Neural progenitor cell (in vitro differentiated cells): ENCODE measurements around the gene MYLK. TPM values are rescaled to one million over a fixed set of nuclear protein-coding genes. Genes with fewer than 3 reads are reported as not detected.
"Not testable (repeated sequence)": the region's sequence is repeated elsewhere in the genome, so short reads cannot be mapped to it uniquely, and the experiment has no call there.

Source experiments
- DNase-seq: peaks from one replicate; pipeline ENCODE4 v3.0.0-alpha.2; 2016; ENCODE audit warnings: low spot score
- H2AFZ ChIP-seq: fragments of 200-600 bp; sonication (generic); replicated peaks from 2 replicates; pipeline ENCODE4 v1.6.1; 2016; ENCODE audit warnings: antibody characterized with exemption
- H3F3A ChIP-seq: fragments of 200-600 bp; sonication (generic); 2 replicates; pipeline ENCODE4 v1.6.1; 2016; ENCODE audit warnings: antibody characterized with exemption, low read depth
- H3K27ac ChIP-seq: fragments of 200-600 bp; sonication (generic); 2 replicates; pipeline ENCODE4 v1.5.1; 2016; ENCODE audit warnings: mild to moderate bottlenecking
- H3K27me3 ChIP-seq: fragments of 200-600 bp; sonication (generic); 2 replicates; pipeline ENCODE4 v1.6.1; 2016; ENCODE audit warnings: mild to moderate bottlenecking, moderate library complexity
- H3K36me3 ChIP-seq: fragments of 200-600 bp; sonication (generic); 2 replicates; pipeline ENCODE4 v1.5.1; 2016
- H3K4me1 ChIP-seq: fragments of 200-600 bp; sonication (generic); 2 replicates; pipeline ENCODE4 v1.6.1; 2016; ENCODE audit warnings: mixed run types
- H3K4me2 ChIP-seq: fragments of 200-600 bp; sonication (generic); 2 replicates; pipeline ENCODE4 v1.6.1; 2016
- H3K4me3 ChIP-seq: fragments of 200-600 bp; sonication (generic); 2 replicates; pipeline ENCODE4 v1.5.1; 2016
- H3K79me2 ChIP-seq: fragments of 200-600 bp; sonication (generic); 2 replicates; pipeline ENCODE4 v1.6.1; 2016; ENCODE audit warnings: low read depth
- H3K9ac ChIP-seq: fragments of 200-600 bp; sonication (generic); 2 replicates; pipeline ENCODE4 v1.6.1; 2016
- H3K9me3 ChIP-seq: fragments of 200-600 bp; sonication (generic); 2 replicates; pipeline ENCODE4 v1.5.1; 2016; ENCODE audit warnings: low read depth
- H4K20me1 ChIP-seq: fragments of 200-600 bp; sonication (generic); 2 replicates; pipeline ENCODE4 v1.6.1; 2016; ENCODE audit warnings: low read depth
- H3K27ac Mint-ChIP-seq: 3 replicates; pipeline ENCODE4 v1.8.0; 2021; ENCODE audit warnings: mixed read lengths
- H3K27me3 Mint-ChIP-seq: 2 replicates; pipeline ENCODE4 v1.8.0; 2022; ENCODE audit warnings: low read depth, mild to moderate bottlenecking, inconsistent platforms, moderate library complexity, mixed read lengths; ENCODE audit not compliant: insufficient read depth
- H3K36me3 Mint-ChIP-seq: 3 replicates; pipeline ENCODE4 v1.8.0; 2021; ENCODE audit warnings: mixed read lengths
- H3K4me1 Mint-ChIP-seq: 3 replicates; pipeline ENCODE4 v1.8.0; 2021; ENCODE audit warnings: mixed read lengths
- H3K4me3 Mint-ChIP-seq: 3 replicates; pipeline ENCODE4 v1.8.0; 2021; ENCODE audit warnings: mild to moderate bottlenecking, moderate library complexity, mixed read lengths
- H3K9me3 Mint-ChIP-seq: 3 replicates; pipeline ENCODE4 v1.8.0; 2020; ENCODE audit warnings: mixed read lengths
- EZH2 ChIP-seq: fragments of 200-600 bp; sonication (generic); IDR thresholded peaks from 2 replicates; pipeline ENCODE4 v1.6.1; 2017; ENCODE audit warnings: antibody characterized with exemption, mild to moderate bottlenecking, moderate library complexity
- EZH2phosphoT487 ChIP-seq: fragments of 200-600 bp; sonication (generic); IDR thresholded peaks from 2 replicates; pipeline ENCODE4 v1.6.1; 2017; ENCODE audit warnings: antibody characterized with exemption
- total RNA-seq: library from RNA; depleted of rRNA; stranded (reverse); fragments of >200 nt; gene quantifications from 2 replicates; pipeline ENCODE4 v1.2.3, GENCODE V29; 2015; ENCODE audit warnings: low replicate concordance
- TF ChIP-seq, protein P1 (sequence below): fragments of 200-600 bp; sonication (generic); IDR thresholded peaks from 2 replicates; pipeline ENCODE4 v1.5.1; 2017; ENCODE audit warnings: antibody characterized with exemption, mild to moderate bottlenecking

The MYLK gene
- total RNA-seq, 1 donor from 2014 or later, result 28.4 TPM

DNA sequence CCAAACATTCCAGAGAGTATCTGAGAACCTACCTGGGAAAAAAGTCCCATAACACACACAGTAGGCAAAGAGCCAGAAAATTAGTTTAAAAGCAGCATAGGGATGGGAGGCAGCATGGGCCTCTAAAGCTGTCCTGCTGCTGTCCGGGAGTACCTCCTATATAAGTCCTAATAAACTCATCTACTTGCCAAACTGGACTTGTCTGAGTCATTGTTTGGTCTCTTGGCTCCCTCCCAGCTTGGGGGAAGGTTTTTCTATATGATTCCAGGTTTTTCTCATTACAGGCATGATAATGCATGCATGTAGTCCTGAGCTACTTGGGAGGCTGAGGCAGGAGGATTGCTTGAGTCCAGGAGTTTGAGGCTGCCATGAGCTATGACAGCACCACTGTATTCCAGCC lies 281.8 kb downstream of the MYLK start:
- H2AFZ ChIP-seq, result no peak overlapping the region
- H3K4me1 ChIP-seq, result no peaks in the 10 kb centered on the region
- H3K79me2 ChIP-seq, result no peaks in the 10 kb centered on the region
- Mint-ChIP-seq H3K4me3 (no peak overlapping the region), H3K27ac (no peak overlapping the region), H3K27me3 (peaks cover 3% of the 10 kb centered on the region), H3K9me3 (no peaks in the 10 kb centered on the region), H3K4me1 (no peaks in the 10 kb centered on the region), H3K36me3 (peaks cover 19% of the 10 kb centered on the region)
- peaks cover 7% of the 10 kb centered on the region for H3F3A ChIP-seq
- no peak overlapping the region for H3K4me2 ChIP-seq
- H3K36me3 ChIP-seq, result no peaks in the 10 kb centered on the region
- no peaks in the 10 kb centered on the region for H3K27me3 ChIP-seq
- no peak overlapping the region for H3K9ac ChIP-seq
- peaks cover 23% of the 10 kb centered on the region for H4K20me1 ChIP-seq
- TF ChIP-seq EZH2 (no peak), EZH2phosphoT487 (no peak)
- TF ChIP-seq, protein P1, sequence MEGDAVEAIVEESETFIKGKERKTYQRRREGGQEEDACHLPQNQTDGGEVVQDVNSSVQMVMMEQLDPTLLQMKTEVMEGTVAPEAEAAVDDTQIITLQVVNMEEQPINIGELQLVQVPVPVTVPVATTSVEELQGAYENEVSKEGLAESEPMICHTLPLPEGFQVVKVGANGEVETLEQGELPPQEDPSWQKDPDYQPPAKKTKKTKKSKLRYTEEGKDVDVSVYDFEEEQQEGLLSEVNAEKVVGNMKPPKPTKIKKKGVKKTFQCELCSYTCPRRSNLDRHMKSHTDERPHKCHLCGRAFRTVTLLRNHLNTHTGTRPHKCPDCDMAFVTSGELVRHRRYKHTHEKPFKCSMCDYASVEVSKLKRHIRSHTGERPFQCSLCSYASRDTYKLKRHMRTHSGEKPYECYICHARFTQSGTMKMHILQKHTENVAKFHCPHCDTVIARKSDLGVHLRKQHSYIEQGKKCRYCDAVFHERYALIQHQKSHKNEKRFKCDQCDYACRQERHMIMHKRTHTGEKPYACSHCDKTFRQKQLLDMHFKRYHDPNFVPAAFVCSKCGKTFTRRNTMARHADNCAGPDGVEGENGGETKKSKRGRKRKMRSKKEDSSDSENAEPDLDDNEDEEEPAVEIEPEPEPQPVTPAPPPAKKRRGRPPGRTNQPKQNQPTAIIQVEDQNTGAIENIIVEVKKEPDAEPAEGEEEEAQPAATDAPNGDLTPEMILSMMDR, result no peak
- no peak for DNase-seq
- no peak overlapping the region for H3K4me3 ChIP-seq
- H3K27ac ChIP-seq, result no peak overlapping the region
- no peaks in the 10 kb centered on the region for H3K9me3 ChIP-seq

DNA sequence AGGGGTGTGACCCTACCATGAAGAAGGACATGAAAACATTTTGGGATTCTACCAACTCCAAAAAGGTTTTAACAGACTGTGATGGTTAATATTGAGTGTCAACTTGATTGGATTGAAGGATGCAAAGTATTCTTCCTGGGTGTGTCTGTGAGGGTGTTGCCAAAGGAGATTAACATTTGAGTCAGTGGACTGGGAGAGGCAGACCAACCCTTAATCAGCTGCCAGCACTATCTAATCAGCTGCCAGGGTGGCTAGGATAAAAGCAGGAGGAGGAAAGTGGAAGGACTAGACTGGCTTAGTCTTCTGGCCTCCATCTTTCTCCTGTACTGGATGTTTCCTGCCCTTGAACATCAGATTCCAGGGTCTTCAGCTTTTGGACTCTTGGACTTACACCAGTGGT lies 283.3 kb downstream of the MYLK start:
- not testable (repeated sequence) for H3K4me1 ChIP-seq, H3K4me3 Mint-ChIP-seq, H3K36me3 ChIP-seq, H3K4me2 ChIP-seq, H3K27ac Mint-ChIP-seq, H3F3A ChIP-seq, DNase-seq, H3K27me3 ChIP-seq, H3K27ac ChIP-seq, H3K79me2 ChIP-seq, H2AFZ ChIP-seq, H3K9ac ChIP-seq, H3K4me3 ChIP-seq, H3K4me1 Mint-ChIP-seq, H3K9me3 ChIP-seq, H3K27me3 Mint-ChIP-seq, H3K9me3 Mint-ChIP-seq
- peaks cover 23% of the 10 kb centered on the region for H4K20me1 ChIP-seq
- H3K36me3 Mint-ChIP-seq, result peaks cover 15% of the 10 kb centered on the region

- Mint-ChIP-seq H3K4me1 (no peaks in the 10 kb centered on the region), H3K9me3 (no peaks in the 10 kb centered on the region)
- no peaks in the 10 kb centered on the region for H3K36me3 ChIP-seq
Measured at GRCh38 chr3:123597561-123597960, 286.6 kb downstream of the MYLK start.

More at GRCh38 chr3:123597561-123597960, 286.6 kb downstream of the MYLK start:
- Mint-ChIP-seq H3K36me3 (peaks cover 17% of the 10 kb centered on the region), H3K27ac (no peak overlapping the region), H3K4me3 (no peak overlapping the region), H3K27me3 (peaks cover 3% of the 10 kb centered on the region)
- H3K27me3 ChIP-seq, result no peaks in the 10 kb centered on the region
- no peak overlapping the region for H2AFZ ChIP-seq
- H3F3A ChIP-seq, result no peaks in the 10 kb centered on the region
- H4K20me1 ChIP-seq, result peaks cover 18% of the 10 kb centered on the region
- no peak for DNase-seq
- H3K4me2 ChIP-seq, result no peak overlapping the region
- no peaks in the 10 kb centered on the region for H3K9me3 ChIP-seq
- no peak overlapping the region for H3K4me3 ChIP-seq
- no peaks in the 10 kb centered on the region for H3K79me2 ChIP-seq
- no peaks in the 10 kb centered on the region for H3K4me1 ChIP-seq
- H3K27ac ChIP-seq, result no peak overlapping the region
- no peak overlapping the region for H3K9ac ChIP-seq
- TF ChIP-seq EZH2phosphoT487 (no peak), EZH2 (no peak)
- TF ChIP-seq, protein P1, result no peak
